Duodenal mucosa (tissue), 2 donors: ENCODE measurements around the gene AOAH.

Experiments
- H3K27ac ChIP-seq: one replicate; pipeline ENCODE4 v1.7.0; 2013; ENCODE audit warnings: low read depth, low read length
- H3K27me3 ChIP-seq, 2 donors: one replicate each; pipeline ENCODE4 v1.7.0; 2013; ENCODE audit warnings: low read length in 2 of 2, control low read depth in 1 of 2; ENCODE audit not compliant: insufficient read depth in 2 of 2, control insufficient read depth in 1 of 2
- H3K36me3 ChIP-seq, 2 donors: one replicate each; pipeline ENCODE4 v1.7.0; 2013; ENCODE audit warnings: low read length in 2 of 2, control low read depth in 1 of 2; ENCODE audit not compliant: insufficient read depth in 2 of 2, control insufficient read depth in 1 of 2
- H3K4me1 ChIP-seq, 2 donors: one replicate each; pipeline ENCODE4 v1.7.0; 2013; ENCODE audit warnings: low read length in 2 of 2, control low read depth in 1 of 2; ENCODE audit not compliant: insufficient read depth in 2 of 2, control insufficient read depth in 1 of 2
- H3K4me3 ChIP-seq, 2 donors: one replicate each; pipeline ENCODE4 v1.7.0; 2013; ENCODE audit warnings: low read length in 2 of 2, low read depth in 1 of 2
- H3K9ac ChIP-seq, 2 donors: one replicate each; pipeline ENCODE4 v1.7.0; 2013; ENCODE audit warnings: low read length in 2 of 2, low read depth in 1 of 2
- H3K9me3 ChIP-seq, 2 donors: one replicate each; pipeline ENCODE4 v1.7.0; 2013; ENCODE audit warnings: low read length in 2 of 2, control low read depth in 1 of 2; ENCODE audit not compliant: control insufficient read depth in 1 of 2

AOAH gene

GRCh38 chr7:36661135-36661840 lies 63.0 kb downstream of the AOAH start:
- no peaks in the 10 kb centered on the region for H3K9me3 ChIP-seq
- no peak overlapping the region for H3K9ac ChIP-seq
- no peak overlapping the region for H3K27ac ChIP-seq
- H3K4me3 ChIP-seq = no peak overlapping the region
- no peaks in the 10 kb centered on the region for H3K36me3 ChIP-seq
- no peaks in the 10 kb centered on the region for H3K27me3 ChIP-seq
- peaks cover 10 to 16% of the 10 kb centered on the region in 2 donors for H3K4me1 ChIP-seq

- H3K27ac ChIP-seq = no peak overlapping the region
- H3K9me3 ChIP-seq = no peaks in the 10 kb centered on the region
- peaks cover 10 to 16% of the 10 kb centered on the region in 2 donors for H3K4me1 ChIP-seq
- H3K4me3 ChIP-seq = no peak overlapping the region
- no peaks in the 10 kb centered on the region for H3K27me3 ChIP-seq
- no peak overlapping the region for H3K9ac ChIP-seq
- no peaks in the 10 kb centered on the region for H3K36me3 ChIP-seq
Observed at GRCh38 chr7:36659638-36660341, 64.5 kb downstream of the AOAH start.

GRCh38 chr7:36659172-36659516 lies 65.2 kb downstream of the AOAH start:
- Histone ChIP-seq H3K9ac (no peak overlapping the region), H3K4me1 (peaks cover 10 to 16% of the 10 kb centered on the region in 2 donors), H3K4me3 (no peak overlapping the region), H3K27me3 (no peaks in the 10 kb centered on the region), H3K36me3 (no peaks in the 10 kb centered on the region), H3K9me3 (no peaks in the 10 kb centered on the region), H3K27ac (no peak overlapping the region)

- H3K9me3 ChIP-seq = no peaks in the 10 kb centered on the region
- no peak overlapping the region for H3K4me3 ChIP-seq
- peaks cover 10 to 16% of the 10 kb centered on the region in 2 donors for H3K4me1 ChIP-seq
- H3K27me3 ChIP-seq = no peaks in the 10 kb centered on the region
- H3K27ac ChIP-seq = no peak overlapping the region
- no peaks in the 10 kb centered on the region for H3K36me3 ChIP-seq
- H3K9ac ChIP-seq = no peak overlapping the region
Observed at GRCh38 chr7:36658335-36659171, 65.7 kb downstream of the AOAH start.

- H3K9ac ChIP-seq = no peak overlapping the region
Observed at GRCh38 chr7:36657036-36657660, 67.1 kb downstream of the AOAH start.

GRCh38 chr7:36654436-36654835 lies 69.9 kb downstream of the AOAH start:
- Histone ChIP-seq H3K9me3 (no peaks in the 10 kb centered on the region), H3K4me1 (peaks cover 5 to 6% of the 10 kb centered on the region in 2 donors), H3K36me3 (no peaks in the 10 kb centered on the region), H3K27me3 (no peaks in the 10 kb centered on the region), H3K27ac (no peak overlapping the region), H3K9ac (no peak overlapping the region), H3K4me3 (no peak overlapping the region)

More at GRCh38 chr7:36657036-36657660, 67.1 kb downstream of the AOAH start:
- Histone ChIP-seq H3K9me3 (no peaks in the 10 kb centered on the region), H3K27me3 (no peaks in the 10 kb centered on the region), H3K27ac (no peak overlapping the region), H3K36me3 (no peaks in the 10 kb centered on the region), H3K4me1 (peaks cover 10 to 14% of the 10 kb centered on the region in 2 donors), H3K4me3 (no peak overlapping the region)

GRCh38 chr7:36653663-36654355 lies 70.5 kb downstream of the AOAH start:
- Histone ChIP-seq H3K4me1 (peaks cover 0 to 6% of the 10 kb centered on the region in 2 donors), H3K27ac (no peak overlapping the region), H3K36me3 (no peaks in the 10 kb centered on the region), H3K27me3 (no peaks in the 10 kb centered on the region), H3K4me3 (no peak overlapping the region), H3K9me3 (no peaks in the 10 kb centered on the region), H3K9ac (no peak overlapping the region)

GRCh38 chr7:36653008-36653662 lies 71.2 kb downstream of the AOAH start:
- no peaks in the 10 kb centered on the region for H3K9me3 ChIP-seq
- H3K4me1 ChIP-seq = no peaks in the 10 kb centered on the region
- H3K27me3 ChIP-seq = no peaks in the 10 kb centered on the region
- no peak overlapping the region for H3K9ac ChIP-seq
- H3K4me3 ChIP-seq = no peak overlapping the region
- no peak overlapping the region for H3K27ac ChIP-seq
- no peaks in the 10 kb centered on the region for H3K36me3 ChIP-seq

- Histone ChIP-seq H3K27ac (no peak overlapping the region), H3K9me3 (no peaks in the 10 kb centered on the region), H3K27me3 (no peaks in the 10 kb centered on the region), H3K36me3 (no peaks in the 10 kb centered on the region), H3K4me1 (no peaks in the 10 kb centered on the region), H3K9ac (no peak overlapping the region), H3K4me3 (no peak overlapping the region)
Observed at GRCh38 chr7:36652431-36652830, 71.9 kb downstream of the AOAH start.
